HepG2 (cell line): ENCODE measurements around the gene NUTF2. TPM values are rescaled to one million over a fixed set of nuclear protein-coding genes. Genes with fewer than 3 reads are reported as not detected.

Experiments
- ATAC-seq: fragments of 200-7000 bp; cut with Tn5 transposase; 3 replicates; pipeline ENCODE4 v1.9.1; 2020; ENCODE audit warnings: mild to moderate bottlenecking, moderate library complexity
- BruUV-seq: library from RNA; stranded (reverse); fragments of 400-500 nt; replicated peaks from 2 replicates; lab custom pipeline; 2021; lab: Mats Ljungman, UMichigan
- CTCF ChIA-PET: fragments of 300-600 bp; formaldehyde crosslinking; extraction: SDS; loops from one replicate; lab custom pipeline; 2021; ENCODE audit warnings: low total read pairs, inconsistent platforms, low intra/inter-chr PET ratio; lab: Yijun Ruan, JAX
- POLR2A ChIA-PET: fragments of 350-600 bp; sonication (Branson Sonifier 250); formaldehyde crosslinking; loops from one replicate; lab custom pipeline; 2020; ENCODE audit warnings: antibody characterized with exemption, inconsistent platforms; lab: Yijun Ruan, JAX
- DNase-seq: peaks from one replicate; pipeline ENCODE4 v3.0.0-alpha.2; 2015; ENCODE audit warnings: low spot score
- FAIRE-seq: peaks from 3 replicates; lab custom pipeline; 2011; peaks lifted over from hg19 to GRCh38; lab: Jason Lieb, UNC
- H2AFZ ChIP-seq: one replicate; pipeline ENCODE4 v1.6.1; 2011; ENCODE audit warnings: low read length, inconsistent platforms
- H3K27ac ChIP-seq: fragments of 300-600 bp; 3 replicates; pipeline ENCODE4 v1.8.0; 2011; ENCODE audit warnings: mixed run types, mild to moderate bottlenecking, mixed read lengths, low read length, inconsistent platforms; ENCODE audit not compliant: insufficient read depth; ENCODE audit errors: extremely low read length
- H3K27me3 ChIP-seq, 2 experiments: fragments of 200-600 bp in 1 of 2; 2 replicates in 1 of 2; 3 replicates in 1 of 2; pipeline versions ENCODE4 v1.6.0 to v1.8.0; 2011; ENCODE audit warnings: low read length in 2 of 2, mild to moderate bottlenecking in 2 of 2, moderate library complexity in 2 of 2, inconsistent platforms in 1 of 2; ENCODE audit not compliant: insufficient read depth in 2 of 2, control insufficient read depth in 1 of 2
- H3K36me3 ChIP-seq, 2 experiments: fragments of 200-600 bp in 1 of 2; replicated peaks in 1 of 2; 2 replicates in 1 of 2; 3 replicates in 1 of 2; pipeline versions ENCODE4 v1.5.1 to v1.8.0; 2011; ENCODE audit warnings: low read length in 2 of 2, inconsistent platforms in 1 of 2; ENCODE audit not compliant: insufficient read depth in 2 of 2, control insufficient read depth in 1 of 2
- H3K4me1 ChIP-seq: 2 replicates; pipeline ENCODE4 v1.5.1; 2012; ENCODE audit warnings: low read length, inconsistent platforms; ENCODE audit not compliant: insufficient read depth
- H3K4me2 ChIP-seq: 2 replicates; pipeline ENCODE4 v1.6.0; 2011; ENCODE audit warnings: low read depth, low read length, inconsistent platforms
- H3K4me3 ChIP-seq, 3 experiments: fragments of 200-600 bp in 1 of 3; sonication (generic), shearing (Covaris generic) in 1 of 3; replicated peaks in 1 of 3; 2 replicates each; pipeline ENCODE4 v1.5.1; 2011 to 2016; ENCODE audit warnings: low read length in 3 of 3, inconsistent platforms in 2 of 3, low read depth in 2 of 3, mild to moderate bottlenecking in 2 of 3, control low read depth in 1 of 3, mixed read lengths in 1 of 3; ENCODE audit not compliant: insufficient read depth in 1 of 3
- H3K79me2 ChIP-seq: one replicate; pipeline ENCODE4 v1.6.1; 2011; ENCODE audit warnings: low read length, inconsistent platforms; ENCODE audit not compliant: insufficient read depth
- H3K9ac ChIP-seq: 2 replicates; pipeline ENCODE4 v1.6.0; 2011; ENCODE audit warnings: mild to moderate bottlenecking, low read depth, low read length, inconsistent platforms; ENCODE audit not compliant: insufficient read depth
- H3K9me3 ChIP-seq: 2 replicates; pipeline ENCODE4 v1.5.1; 2012; ENCODE audit warnings: mild to moderate bottlenecking, low read length
- H4K20me1 ChIP-seq: 2 replicates; pipeline ENCODE4 v1.6.0; 2011; ENCODE audit warnings: inconsistent platforms, mild to moderate bottlenecking, low read length, moderate library complexity; ENCODE audit not compliant: insufficient read depth
- AGO2 ChIP-seq: fragments of 200-400 bp; formaldehyde crosslinking; optimal IDR thresholded peaks from 2 replicates; pipeline ENCODE3; 2017; ENCODE audit warnings: mild to moderate bottlenecking, low read depth, low read length, moderate library complexity
- ATF1 ChIP-seq: IDR thresholded peaks from 2 replicates; pipeline ENCODE4 v1.6.1; 2016; ENCODE audit warnings: mild to moderate bottlenecking, control low read depth
- MTA1 ChIP-seq: sonication (generic); formaldehyde crosslinking; IDR thresholded peaks from 2 replicates; pipeline ENCODE4 v1.4.0; 2020; ENCODE audit warnings: missing genetic modification reagents, mild to moderate bottlenecking, borderline replicate concordance
- NFE2L2 ChIP-seq: fragments of 150-350 bp; IDR thresholded peaks from 2 replicates; pipeline ENCODE4 v1.6.1; 2014; ENCODE audit warnings: low read length
- SSRP1 ChIP-seq: IDR thresholded peaks from 2 replicates; pipeline ENCODE4 v1.6.1; 2016; ENCODE audit warnings: control low read depth
- ZNF207 ChIP-seq: fragments of 450-650 bp; IDR thresholded peaks from 2 replicates; pipeline ENCODE4 v1.6.1; 2016; ENCODE audit warnings: antibody characterized with exemption, borderline replicate concordance
- ZNF225 ChIP-seq: sonication (generic); formaldehyde crosslinking; IDR thresholded peaks from 2 replicates; pipeline ENCODE4 v1.4.0; 2020; ENCODE audit warnings: mild to moderate bottlenecking, missing genetic modification reagents
- ZNF263 ChIP-seq: sonication (generic); formaldehyde crosslinking; IDR thresholded peaks from 2 replicates; pipeline ENCODE4 v1.4.0; 2020; ENCODE audit warnings: missing genetic modification reagents
- ZNF337 ChIP-seq: sonication (generic); formaldehyde crosslinking; IDR thresholded peaks from 2 replicates; pipeline ENCODE4 v1.5.1; 2020; ENCODE audit warnings: missing genetic modification reagents, low read depth, mild to moderate bottlenecking, borderline replicate concordance
- ZNF34 ChIP-seq: sonication (generic); formaldehyde crosslinking; IDR thresholded peaks from 2 replicates; pipeline ENCODE4 v1.4.0; 2020; ENCODE audit warnings: mild to moderate bottlenecking, missing genetic modification reagents, borderline replicate concordance
- ZNF367 ChIP-seq: sonication (generic); formaldehyde crosslinking; IDR thresholded peaks from 2 replicates; pipeline ENCODE4 v1.4.0; 2020; ENCODE audit warnings: missing genetic modification reagents, borderline replicate concordance
- ZNF550 ChIP-seq: sonication (generic); formaldehyde crosslinking; IDR thresholded peaks from 2 replicates; pipeline ENCODE4 v1.4.0; 2020; ENCODE audit warnings: mild to moderate bottlenecking, missing genetic modification reagents, borderline replicate concordance
- ZNF7 ChIP-seq: IDR thresholded peaks from 2 replicates; pipeline ENCODE4 v1.6.1; 2016; ENCODE audit warnings: missing biosample characterization, missing genetic modification reagents
- WGBS: methylation state at CpG from one replicate; pipeline ENCODE4 v1.1.6; 2017; ENCODE audit warnings: low lambda C conversion rate; 5-methylcytosine and 5-hydroxymethylcytosine counted together
- in situ Hi-C: cut with HindIII; loops from 2 replicates; pipeline ENCODE4 v1.10.0; 2017; ENCODE audit warnings: low pct_unique_long_range_greater_than_20kb; ENCODE audit not compliant: extremely low pct_ligation_motif_present
- intact Hi-C: fragments of 100-400 bp; cut with micrococcal nuclease; formaldehyde crosslinking; loops from one replicate; pipeline ENCODE4 v1.10.0; 2022; ENCODE audit not compliant: unreplicated experiment
- polyA plus RNA-seq, 8 experiments: library from polyadenylated mRNA; depleted of rRNA in 3 of 8; stranded (reverse) in 7 of 8; unstranded in 1 of 8; fragments of >200 nt; fragmentation: Illumina TruSeq in 4 of 8; extraction: Trizol in 4 of 8; gene quantifications; 2 replicates each; pipeline versions ENCODE4 v1.2.1 to v1.2.3, GENCODE V29; 2011 to 2016; ENCODE audit warnings: low read depth in 4 of 8, missing spikeins in 1 of 8, mixed read lengths in 1 of 8; ENCODE audit not compliant: insufficient read depth in 1 of 8
- total RNA-seq, 5 experiments: library from RNA; depleted of rRNA; stranded (reverse); fragments of >200 nt; fragmentation: Illumina TruSeq; extraction: Trizol; gene quantifications; 2 replicates each; pipeline ENCODE4 v1.2.3, GENCODE V29; 2016; ENCODE audit warnings: low read depth in 1 of 5
- TF ChIP-seq, protein P1 (sequence below): sonication (generic); formaldehyde crosslinking; IDR thresholded peaks from 2 replicates; pipeline ENCODE4 v1.4.0; 2020; ENCODE audit warnings: missing genetic modification reagents, low read depth, mild to moderate bottlenecking, borderline replicate concordance
- TF ChIP-seq, protein P2 (sequence below): sonication (generic); formaldehyde crosslinking; IDR thresholded peaks from 2 replicates; pipeline ENCODE4 v1.4.0; 2020; ENCODE audit warnings: missing genetic modification reagents

Gene NUTF2
- total and polyA plus RNA-seq, 2 of the 13 experiments (the other 11 are each of a cell fraction or from before 2014, with no cell fraction given) = 168 to 214 TPM

DNA sequence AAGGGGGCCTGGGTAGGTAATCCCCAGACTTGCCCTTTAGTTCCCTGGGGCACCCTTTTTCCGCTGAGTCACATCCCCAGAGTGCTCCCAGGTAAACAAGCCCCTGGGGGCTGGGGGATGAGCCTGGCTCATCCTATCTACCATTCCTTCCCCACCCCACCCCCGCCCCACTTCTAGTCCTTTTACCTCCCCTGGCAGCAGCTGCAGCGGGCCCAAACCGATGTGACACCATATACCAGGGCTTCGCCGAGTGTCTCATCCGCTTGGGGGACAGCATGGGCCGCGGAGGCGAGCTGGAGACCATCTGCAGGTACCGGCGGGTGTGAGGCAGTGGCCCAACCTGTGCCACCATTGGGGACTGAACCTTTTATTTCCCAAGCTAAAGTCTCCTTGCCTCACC lies 38.8 kb downstream of the NUTF2 start:
- Histone ChIP-seq H3K27ac (no peak overlapping the region), H3K4me2 (no peak overlapping the region), H2AFZ (no peak overlapping the region), H3K4me3 (no peak overlapping the region), H3K79me2 (no peaks in the 10 kb centered on the region), H3K36me3 (peaks cover 25 to 49% of the 10 kb centered on the region in 2 experiments), H3K27me3 (no peaks in the 10 kb centered on the region), H4K20me1 (no peaks in the 10 kb centered on the region), H3K4me1 (peaks cover 31% of the 10 kb centered on the region), H3K9ac (no peak overlapping the region), H3K9me3 (no peaks in the 10 kb centered on the region)
- ChIA-PET CTCF (interaction anchor here (5.3 kb wide), 1 partner anchor 43 kb away, joined by 63 read pairs; no protein-coding TSS in a partner anchor), POLR2A (interaction anchor here (1.0 to 1.2 kb wide), 2 partner anchors 28 to 49 kb away, joined by 3 to 4 read pairs; no protein-coding TSS in a partner anchor)
- no peak for DNase-seq
- no peak for ATAC-seq
- 92% methylated on average over 12 of the region's 12 CpGs for WGBS
- in situ Hi-C loops (loop anchor here (5.0 to 10.0 kb wide), 2 partner anchors 42 to 159 kb away; no protein-coding TSS in a partner anchor), intact Hi-C loops (no loop called here)
- no TSS peak for BruUV-seq
- TF ChIP-seq AGO2 = peak; percentile 51
- TF ChIP-seq NFE2L2 = peak; percentile 50; the same call in 1 of the 2 replicates
- TF ChIP-seq ATF1 (CRISPR knock-in tag) = no peak
- TF ChIP-seq ZNF34 = no peak
- no peak for TF ChIP-seq ZNF337 (CRISPR knock-in tag)
- TF ChIP-seq MTA1 (CRISPR knock-in tag) = no peak
- no peak for TF ChIP-seq ZNF7
- TF ChIP-seq SSRP1 (CRISPR knock-in tag) = no peak
- TF ChIP-seq, protein P1, sequence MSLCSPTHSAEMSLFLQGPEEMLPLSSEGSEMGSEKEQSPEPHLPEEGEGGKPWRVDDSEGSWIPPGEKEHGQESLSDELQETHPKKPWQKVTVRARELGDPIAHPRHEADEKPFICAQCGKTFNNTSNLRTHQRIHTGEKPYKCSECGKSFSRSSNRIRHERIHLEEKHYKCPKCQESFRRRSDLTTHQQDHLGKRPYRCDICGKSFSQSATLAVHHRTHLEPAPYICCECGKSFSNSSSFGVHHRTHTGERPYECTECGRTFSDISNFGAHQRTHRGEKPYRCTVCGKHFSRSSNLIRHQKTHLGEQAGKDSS = no peak
- no peak for TF ChIP-seq ZNF367 (CRISPR knock-in tag)
- TF ChIP-seq, protein P2, sequence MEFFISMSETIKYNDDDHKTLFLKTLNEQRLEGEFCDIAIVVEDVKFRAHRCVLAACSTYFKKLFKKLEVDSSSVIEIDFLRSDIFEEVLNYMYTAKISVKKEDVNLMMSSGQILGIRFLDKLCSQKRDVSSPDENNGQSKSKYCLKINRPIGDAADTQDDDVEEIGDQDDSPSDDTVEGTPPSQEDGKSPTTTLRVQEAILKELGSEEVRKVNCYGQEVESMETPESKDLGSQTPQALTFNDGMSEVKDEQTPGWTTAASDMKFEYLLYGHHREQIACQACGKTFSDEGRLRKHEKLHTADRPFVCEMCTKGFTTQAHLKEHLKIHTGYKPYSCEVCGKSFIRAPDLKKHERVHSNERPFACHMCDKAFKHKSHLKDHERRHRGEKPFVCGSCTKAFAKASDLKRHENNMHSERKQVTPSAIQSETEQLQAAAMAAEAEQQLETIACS (CRISPR knock-in tag) = no peak
- no peak for TF ChIP-seq ZNF550
- no peak for TF ChIP-seq ZNF207
- TF ChIP-seq ZNF263 = peak; percentile 79
- TF ChIP-seq ZNF225 (CRISPR knock-in tag) = no peak
- no peak for FAIRE-seq
